K562 (cell line): Measurements from ENCODE around the gene PRSS8. TPM values are rescaled to one million over a fixed set of nuclear protein-coding genes. Genes with fewer than 3 reads are reported as not detected.
A peak's percentile ranks its signal among the peaks of the same experiment; 100 is the strongest.

ENCODE experiments used
- ARNT ChIP-seq, 2 experiments: fragments of 450-650 bp; IDR thresholded peaks; 2 replicates each; pipeline ENCODE4 v1.6.1; 2016; ENCODE audit warnings: mild to moderate bottlenecking in 1 of 2
- BCLAF1 ChIP-seq, 2 experiments: fragments of 450-650 bp in 1 of 2; IDR thresholded peaks; 2 replicates each; pipeline ENCODE4 v1.6.1; 2011 to 2017; ENCODE audit warnings: low read depth in 2 of 2, antibody characterized with exemption in 1 of 2, borderline replicate concordance in 1 of 2, low read length in 1 of 2, mild to moderate bottlenecking in 1 of 2, mixed read lengths in 1 of 2; ENCODE audit not compliant: control insufficient read depth in 1 of 2
- CBX5 ChIP-seq: IDR thresholded peaks from 2 replicates; pipeline ENCODE4 v1.6.1; 2014; ENCODE audit warnings: low read depth, borderline replicate concordance
- CHCHD3 ChIP-seq: fragments of 250-450 bp; sonication (Bioruptor Pico); IDR thresholded peaks from 2 replicates; pipeline ENCODE4 v2.1.2; 2022; ENCODE audit warnings: mild to moderate bottlenecking
- CREB3 ChIP-seq: fragments of 450-650 bp; conservative IDR thresholded peaks from 2 replicates; pipeline ENCODE4 v1.6.1; 2016; ENCODE audit warnings: missing genetic modification characterization, low read depth, mild to moderate bottlenecking, missing compliant biosample characterization, moderate library complexity
- IRF1 ChIP-seq: sonication (generic); formaldehyde crosslinking; IDR thresholded peaks from 2 replicates; pipeline ENCODE4 v1.8.0; 2022; ENCODE audit warnings: missing genetic modification reagents, mild to moderate bottlenecking, borderline replicate concordance
- NELFE ChIP-seq: IDR thresholded peaks from 2 replicates; pipeline ENCODE4 v1.6.1; 2011; ENCODE audit warnings: mild to moderate bottlenecking; ENCODE audit not compliant: insufficient read depth, insufficient read length
- PCBP2 ChIP-seq: fragments of 200-400 bp; formaldehyde crosslinking; IDR thresholded peaks from 2 replicates; pipeline ENCODE4 v1.6.1; 2018; ENCODE audit warnings: low read length, low read depth, mild to moderate bottlenecking, moderate library complexity; ENCODE audit not compliant: poor library complexity, severe bottlenecking
- POLR2G ChIP-seq: fragments of 200-400 bp; formaldehyde crosslinking; IDR thresholded peaks from 2 replicates; pipeline ENCODE4 v1.6.1; 2017; ENCODE audit warnings: low read depth, mild to moderate bottlenecking, antibody characterized with exemption, low read length, moderate library complexity
- SAFB2 ChIP-seq: fragments of 200-400 bp; formaldehyde crosslinking; IDR thresholded peaks from 2 replicates; pipeline ENCODE4 v1.6.1; 2018; ENCODE audit warnings: borderline replicate concordance, low read length, low read depth, moderate library complexity; ENCODE audit not compliant: severe bottlenecking
- SIRT6 ChIP-seq: IDR thresholded peaks from one replicate; pipeline ENCODE4 v1.6.1; 2012; ENCODE audit warnings: low read depth, mild to moderate bottlenecking, control low read depth, inconsistent platforms, low read length, moderate library complexity
- SP2 ChIP-seq: IDR thresholded peaks from 2 replicates; pipeline ENCODE4 v1.6.1; 2011; ENCODE audit warnings: mild to moderate bottlenecking, low read depth, low read length, moderate library complexity; ENCODE audit not compliant: poor library complexity, severe bottlenecking; ENCODE audit errors: extremely low read depth
- TCF7L2 ChIP-seq: fragments of 150-350 bp; IDR thresholded peaks from 2 replicates; pipeline ENCODE4 v1.6.1; 2016; ENCODE audit warnings: low read depth, mild to moderate bottlenecking, low read length, moderate library complexity
- TEAD1 ChIP-seq, 2 experiments: fragments of 450-650 bp in 1 of 2; sonication (generic) in 1 of 2; formaldehyde crosslinking; IDR thresholded peaks; 2 replicates each; pipeline versions ENCODE4 v1.4.0 to v1.8.0; 2020 to 2022; ENCODE audit warnings: mild to moderate bottlenecking in 2 of 2, missing genetic modification reagents in 1 of 2
- XRCC5 ChIP-seq: fragments of 200-400 bp; formaldehyde crosslinking; IDR thresholded peaks from 2 replicates; pipeline ENCODE4 v1.6.1; 2017; ENCODE audit warnings: low read depth, mild to moderate bottlenecking, low read length
- ZFX ChIP-seq: sonication (generic); formaldehyde crosslinking; IDR thresholded peaks from 2 replicates; pipeline ENCODE4 v1.8.0; 2022; ENCODE audit warnings: mild to moderate bottlenecking, missing genetic modification reagents, moderate library complexity
- ZNF324 ChIP-seq: fragments of 250-450 bp; sonication (Bioruptor Pico); IDR thresholded peaks from 2 replicates; pipeline ENCODE4 v1.4.0; 2020; ENCODE audit warnings: mild to moderate bottlenecking
- ZNF431 ChIP-seq: sonication (generic); formaldehyde crosslinking; IDR thresholded peaks from 2 replicates; pipeline ENCODE4 v1.8.0; 2022; ENCODE audit warnings: mild to moderate bottlenecking, missing genetic modification reagents
- ZNF444 ChIP-seq: fragments of 250-450 bp; sonication (Bioruptor Pico); IDR thresholded peaks from 2 replicates; pipeline ENCODE4 v1.4.0; 2020; ENCODE audit warnings: mild to moderate bottlenecking, moderate library complexity
- ZNF830 ChIP-seq: fragments of 250-450 bp; sonication (Bioruptor Pico); IDR thresholded peaks from 2 replicates; pipeline ENCODE4 v1.5.0; 2021; ENCODE audit warnings: mild to moderate bottlenecking
- ZSCAN29 ChIP-seq: fragments of 450-650 bp; IDR thresholded peaks from 2 replicates; pipeline ENCODE4 v1.6.1; 2017
- polyA plus RNA-seq, 8 experiments: library from polyadenylated mRNA; depleted of rRNA in 4 of 8; stranded (reverse) in 5 of 8; unstranded in 3 of 8; fragments of >200 nt; fragmentation: Nextera tagmentation in 2 of 8; fragmentation: Illumina TruSeq in 1 of 8; extraction: Ambion mirVana in 2 of 8; extraction: Trizol in 1 of 8; gene quantifications; 2 replicates each; pipeline versions ENCODE4 v1.2.1 to v1.2.3, GENCODE V29; 2011 to 2014; ENCODE audit warnings: inconsistent platforms in 1 of 8, missing spikeins in 1 of 8
- total RNA-seq, 7 experiments: library from RNA; depleted of rRNA in 6 of 7; stranded (reverse); fragments of >200 nt in 6 of 7; fragmentation: Illumina TruSeq in 2 of 7; extraction: Trizol in 2 of 7; gene quantifications; 2 replicates each; pipeline versions ENCODE4 v1.2.1 to v1.2.3, GENCODE V29; 2011 to 2021; ENCODE audit warnings: low replicate concordance in 1 of 7
- TF ChIP-seq, protein P1 (sequence below): fragments of 450-650 bp; IDR thresholded peaks from 2 replicates; pipeline ENCODE4 v1.6.1; 2017; ENCODE audit warnings: antibody characterized with exemption

Gene PRSS8
- total and polyA plus RNA-seq, 9 of the 15 experiments (the other 6 are each of a cell fraction or from before 2014, with no cell fraction given), result 0.25 to 3.9 (median 1.3) TPM; not detected in 1

DNA sequence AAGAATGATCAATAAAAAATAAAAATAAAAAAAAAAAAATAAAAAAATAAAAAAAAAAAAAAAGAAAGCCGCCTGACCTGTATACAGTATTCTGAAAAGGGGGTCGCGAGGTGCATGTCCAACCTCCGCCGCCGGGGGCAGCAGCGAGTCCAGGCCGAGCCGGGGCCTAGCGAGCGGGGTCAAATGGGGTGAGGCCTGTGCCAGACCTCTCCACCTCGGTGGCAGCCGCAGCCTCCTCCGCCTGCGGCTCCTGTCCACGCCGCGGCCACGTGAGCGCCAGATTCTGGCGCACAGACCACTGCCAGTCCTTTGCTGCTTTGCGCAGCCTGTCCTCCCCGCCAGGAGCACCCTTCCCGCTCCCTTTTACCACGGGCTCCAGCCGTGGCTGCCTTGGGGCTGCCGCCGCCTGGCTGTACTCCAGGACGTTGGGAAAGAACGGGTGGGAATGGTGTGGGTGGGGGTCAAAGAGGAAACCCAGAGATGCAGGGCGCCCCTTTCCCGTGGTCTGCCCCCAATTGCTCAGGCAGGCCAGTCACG is 29.8 kb downstream of the PRSS8 start (continued):
- TF ChIP-seq CHCHD3 (CRISPR knock-in tag) (no peak), ZNF444 (CRISPR knock-in tag) (no peak), ZNF324 (CRISPR knock-in tag) (no peak), SIRT6 (no peak), SAFB2 (no peak), ARNT (IDR thresholded peaks at IDR 0.05) (no peak), TCF7L2 (no peak), ZNF830 (CRISPR knock-in tag) (no peak), CBX5 (peak; percentile 30; the same call in 1 of the 2 replicates), XRCC5 (0 out of 2 replicates have a peak, but pooled peaks have one; percentile 40), PCBP2 (no peak), NELFE (no peak), ZFX (peak; percentile 94), TEAD1 (CRISPR knock-in tag; IDR thresholded peaks at IDR 0.05) (no peak; a peak in 1 of 4 replicates), CREB3 (tag) (peak; percentile 67; the same call in 1 of the 2 replicates), IRF1 (CRISPR knock-in tag) (no peak), POLR2G (peak; percentile 84), ZNF431 (CRISPR knock-in tag) (peak; percentile 70; the same call in 1 of the 2 replicates), ZSCAN29 (no peak), BCLAF1 (IDR thresholded peaks at IDR 0.05; ENCODE audit: borderline replicate concordance in 1 of 2, control insufficient read depth in 1 of 2, low read depth in 2 of 2, low read length in 1 of 2) (peak in 1 of 2 experiments; percentile 84; a peak in 1 of 4 replicates), SP2 (no peak)
- TF ChIP-seq, protein P1, sequence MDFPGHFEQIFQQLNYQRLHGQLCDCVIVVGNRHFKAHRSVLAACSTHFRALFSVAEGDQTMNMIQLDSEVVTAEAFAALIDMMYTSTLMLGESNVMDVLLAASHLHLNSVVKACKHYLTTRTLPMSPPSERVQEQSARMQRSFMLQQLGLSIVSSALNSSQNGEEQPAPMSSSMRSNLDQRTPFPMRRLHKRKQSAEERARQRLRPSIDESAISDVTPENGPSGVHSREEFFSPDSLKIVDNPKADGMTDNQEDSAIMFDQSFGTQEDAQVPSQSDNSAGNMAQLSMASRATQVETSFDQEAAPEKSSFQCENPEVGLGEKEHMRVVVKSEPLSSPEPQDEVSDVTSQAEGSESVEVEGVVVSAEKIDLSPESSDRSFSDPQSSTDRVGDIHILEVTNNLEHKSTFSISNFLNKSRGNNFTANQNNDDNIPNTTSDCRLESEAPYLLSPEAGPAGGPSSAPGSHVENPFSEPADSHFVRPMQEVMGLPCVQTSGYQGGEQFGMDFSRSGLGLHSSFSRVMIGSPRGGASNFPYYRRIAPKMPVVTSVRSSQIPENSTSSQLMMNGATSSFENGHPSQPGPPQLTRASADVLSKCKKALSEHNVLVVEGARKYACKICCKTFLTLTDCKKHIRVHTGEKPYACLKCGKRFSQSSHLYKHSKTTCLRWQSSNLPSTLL, result no peak
